ENCODE data around the gene CREB3L4. TPM values are rescaled to one million over a fixed set of nuclear protein-coding genes. Genes with fewer than 3 reads are reported as not detected.

The CREB3L4 gene
- total RNA-seq, 2 experiments from 2014 or later = 6.3 to 8.5 TPM

DNA sequence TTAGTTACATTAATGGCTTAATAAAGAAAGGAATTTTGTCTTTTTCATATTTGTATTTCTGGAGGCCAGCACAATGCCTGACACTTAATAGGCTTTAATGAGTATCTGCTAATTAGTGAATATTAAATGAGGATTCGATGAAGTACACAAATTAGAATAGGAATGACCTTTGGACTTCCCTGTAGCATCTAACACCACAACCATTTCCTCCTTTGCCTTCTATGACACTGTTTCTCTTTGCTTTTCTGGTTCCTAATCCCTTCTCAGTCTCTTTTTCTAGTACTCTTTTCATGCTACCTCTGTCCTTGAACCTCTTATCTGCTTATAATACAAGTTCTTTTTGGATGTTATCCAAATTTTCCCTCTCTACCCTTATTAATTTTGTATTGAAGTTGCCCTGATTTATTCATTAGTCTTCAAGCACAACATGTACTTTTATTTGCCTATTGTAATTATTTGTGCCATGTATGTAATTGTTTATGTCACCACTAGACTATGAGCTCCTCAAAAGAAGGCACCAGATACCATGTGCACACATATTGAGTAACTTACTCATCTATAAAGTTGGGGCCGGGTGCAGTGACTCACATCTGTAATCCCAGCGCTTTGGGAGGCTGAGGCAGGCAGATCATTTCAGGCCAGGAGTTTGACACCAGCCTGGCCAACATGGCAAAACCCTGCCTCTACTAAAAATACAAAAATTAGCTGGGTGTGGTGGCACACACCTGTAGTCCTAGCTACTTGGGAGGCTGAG is 46.6 kb downstream of the CREB3L4 start:
- Mint-ChIP-seq H3K9me3 (ENCODE audit: low read depth) (no peaks in the 10 kb centered on the region), H3K4me1 (no peaks in the 10 kb centered on the region), H3K36me3 (no peaks in the 10 kb centered on the region), H3K27ac (no peak overlapping the region), H3K4me3 (no peak overlapping the region), H3K27me3 (no peaks in the 10 kb centered on the region)
- no peak for ATAC-seq
- no peak for DNase-seq
- CTCF ChIA-PET = interaction anchor here (0.7 kb wide), 1 partner anchor 16 kb away, joined by 3 read pairs; no protein-coding TSS in a partner anchor

DNA sequence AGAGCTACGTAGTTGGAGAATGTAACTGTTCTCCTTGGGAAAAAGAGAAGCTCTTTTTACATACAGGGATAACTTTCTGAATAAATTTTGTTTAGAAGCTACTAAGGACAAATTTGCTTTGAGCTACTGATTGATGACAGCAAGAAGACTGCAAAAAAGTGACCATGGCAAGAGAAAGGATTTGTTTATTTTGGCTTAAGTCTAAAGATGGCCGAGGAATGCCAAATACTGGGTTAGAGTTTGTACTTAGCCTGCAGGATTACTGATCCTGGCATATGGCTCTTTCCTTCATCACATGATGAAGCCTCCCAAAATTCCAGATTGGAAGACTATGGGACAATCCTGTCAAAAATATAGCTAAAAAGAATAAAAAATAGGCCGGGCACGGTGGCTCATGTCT is 51.6 kb downstream of the CREB3L4 start:
- DNase-seq = no peak
- ATAC-seq = no peak
- Mint-ChIP-seq H3K27ac (no peak overlapping the region), H3K4me1 (no peaks in the 10 kb centered on the region), H3K36me3 (no peaks in the 10 kb centered on the region), H3K27me3 (no peaks in the 10 kb centered on the region), H3K9me3 (ENCODE audit: low read depth) (no peaks in the 10 kb centered on the region), H3K4me3 (no peak overlapping the region)
- CTCF ChIA-PET = no interaction called here

DNA sequence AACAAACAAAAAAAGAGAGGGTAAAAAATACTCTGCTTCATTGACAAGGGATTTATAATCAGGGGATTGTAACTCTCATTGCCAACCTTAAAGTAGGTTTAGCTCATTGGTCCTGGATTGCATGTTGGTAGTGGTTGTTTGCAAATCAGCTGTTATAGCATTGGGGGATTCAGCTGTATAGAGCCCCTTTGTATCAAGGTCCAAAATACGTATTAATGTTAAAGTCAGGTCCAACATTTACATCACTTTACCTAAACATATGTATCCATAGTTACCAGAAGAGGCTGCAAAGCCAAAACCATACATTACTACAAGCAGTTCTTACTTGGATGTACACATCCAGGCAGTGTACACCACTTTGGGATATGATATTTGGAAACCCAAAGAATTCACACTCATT is 52.2 kb downstream of the CREB3L4 start:
- Mint-ChIP-seq H3K4me3 (no peak overlapping the region), H3K36me3 (no peaks in the 10 kb centered on the region), H3K4me1 (no peaks in the 10 kb centered on the region), H3K27ac (no peak overlapping the region), H3K27me3 (no peaks in the 10 kb centered on the region), H3K9me3 (ENCODE audit: low read depth) (no peaks in the 10 kb centered on the region)
- DNase-seq = no peak
- no peak for ATAC-seq
- CTCF ChIA-PET = no interaction called here

Small RNA genes within 50 kb of the gene (microRNA-seq; reads per million reads assigned to microRNA genes)
- not detected for gene MIR6737

Other genes starting within 250 kb of the CREB3L4 start
- 10 to 100 TPM; 50.2 to 51.5 TPM for gene INTS3, start 239.9 kb upstream of the CREB3L4 start, total RNA-seq
- gene SLC27A3, start 192.5 kb upstream of the CREB3L4 start, total RNA-seq = 10 to 100 TPM; 39.8 to 43.0 TPM
- gene GATAD2B, start 44.9 kb upstream of the CREB3L4 start, total RNA-seq = 10 to 100 TPM; 72.5 to 77.9 TPM
- 100 to 1,000 TPM; 147 to 173 TPM for gene DENND4B, start 21.2 kb upstream of the CREB3L4 start, total RNA-seq
- gene CRTC2, start 9.3 kb upstream of the CREB3L4 start, total RNA-seq = 10 to 100 TPM; 86.3 to 98.5 TPM
- 10 to 100 TPM; 38.1 to 48.0 TPM for gene SLC39A1, start 4.4 kb upstream of the CREB3L4 start, total RNA-seq
- gene JTB, start 9.8 kb downstream of the CREB3L4 start, total RNA-seq = 100 to 1,000 TPM; 127 to 156 TPM
- 1 to 10 TPM; 4.2 to 6.3 TPM for gene RAB13, start 18.4 kb downstream of the CREB3L4 start, total RNA-seq
- gene RPS27, start 22.9 kb downstream of the CREB3L4 start, total RNA-seq = 1,000 to 10,000 TPM; 1,223 to 1,678 TPM
- gene NUP210L, start 187.2 kb downstream of the CREB3L4 start, total RNA-seq = under 1 TPM in 1 of 2 experiments, not detected in 1; 0.09 TPM
- gene TPM3, start 224.2 kb downstream of the CREB3L4 start, total RNA-seq = 100 to 1,000 TPM; 678 to 780 TPM
- gene CFAP141, start 238.4 kb downstream of the CREB3L4 start, total RNA-seq = not detected